ENCODE measurements around the gene MIEN1.
"Not testable (repeated sequence)": the region's sequence is repeated elsewhere in the genome, so short reads cannot be mapped to it uniquely, and the experiment has no call there.

Gene MIEN1

GRCh38 chr17:39753514-39754160, 23.3 kb upstream of the MIEN1 start:
- peak overlapping the region; percentile 65 for H3K4me3 Mint-ChIP-seq

GRCh38 chr17:39752241-39752881, 22.0 kb upstream of the MIEN1 start:
- peaks cover 15% of the 10 kb centered on the region for H3K36me3 Mint-ChIP-seq (ENCODE audit: insufficient read depth)
- H3K4me1 Mint-ChIP-seq = peaks cover 40% of the 10 kb centered on the region

More at GRCh38 chr17:39753514-39754160, 23.3 kb upstream of the MIEN1 start:
- ATAC-seq (replicated peaks; ENCODE audit: extremely low read depth, poor library complexity, severe bottlenecking) (peak; percentile 11), DNase-seq (ENCODE audit: low spot score in 2 of 2) (peak in 1 of 2 donors; percentile 31)
- Mint-ChIP-seq H3K4me1 (peaks cover 53% of the 10 kb centered on the region), H3K27me3 (no peaks in the 10 kb centered on the region), H3K36me3 (ENCODE audit: insufficient read depth) (peaks cover 15% of the 10 kb centered on the region), H3K9me3 (no peaks in the 10 kb centered on the region), H3K27ac (ENCODE audit: low read depth) (peak overlapping the region; percentile 93)

GRCh38 chr17:39751637-39752036, 21.3 kb upstream of the MIEN1 start:
- H3K36me3 Mint-ChIP-seq (ENCODE audit: insufficient read depth) = peaks cover 13% of the 10 kb centered on the region
- no peaks in the 10 kb centered on the region for H3K9me3 Mint-ChIP-seq
- no peak overlapping the region for H3K4me3 Mint-ChIP-seq
- no peak for DNase-seq (ENCODE audit: low spot score in 2 of 2)
- no peaks in the 10 kb centered on the region for H3K27me3 Mint-ChIP-seq
- no peak for ATAC-seq (replicated peaks; ENCODE audit: extremely low read depth, poor library complexity, severe bottlenecking)
- no peak overlapping the region for H3K27ac Mint-ChIP-seq (ENCODE audit: low read depth)
- peaks cover 35% of the 10 kb centered on the region for H3K4me1 Mint-ChIP-seq

More at GRCh38 chr17:39752241-39752881, 22.0 kb upstream of the MIEN1 start:
- ATAC-seq (replicated peaks; ENCODE audit: extremely low read depth, poor library complexity, severe bottlenecking) (no peak), DNase-seq (ENCODE audit: low spot score in 2 of 2) (no peak)
- Mint-ChIP-seq H3K9me3 (no peaks in the 10 kb centered on the region), H3K27me3 (no peaks in the 10 kb centered on the region), H3K4me3 (peak overlapping the region; percentile 65), H3K27ac (ENCODE audit: low read depth) (peak overlapping the region; percentile 93)

GRCh38 chr17:39751016-39751543, 20.7 kb upstream of the MIEN1 start:
- Mint-ChIP-seq H3K27ac (ENCODE audit: low read depth) (no peak overlapping the region), H3K4me3 (no peak overlapping the region), H3K36me3 (ENCODE audit: insufficient read depth) (peaks cover 8% of the 10 kb centered on the region), H3K4me1 (peaks cover 30% of the 10 kb centered on the region), H3K9me3 (no peaks in the 10 kb centered on the region), H3K27me3 (no peaks in the 10 kb centered on the region)
- DNase-seq (ENCODE audit: low spot score in 2 of 2) (no peak), ATAC-seq (replicated peaks; ENCODE audit: extremely low read depth, poor library complexity, severe bottlenecking) (no peak)

GRCh38 chr17:39750131-39751015, 20.0 kb upstream of the MIEN1 start:
- H3K27me3 Mint-ChIP-seq = no peaks in the 10 kb centered on the region
- peaks cover 22% of the 10 kb centered on the region for H3K4me1 Mint-ChIP-seq
- ATAC-seq (replicated peaks; ENCODE audit: extremely low read depth, poor library complexity, severe bottlenecking) (no peak), DNase-seq (ENCODE audit: low spot score in 2 of 2) (no peak)
- H3K27ac Mint-ChIP-seq (ENCODE audit: low read depth) = no peak overlapping the region
- H3K4me3 Mint-ChIP-seq = no peak overlapping the region
- H3K36me3 Mint-ChIP-seq (ENCODE audit: insufficient read depth) = peaks cover 6% of the 10 kb centered on the region
- no peaks in the 10 kb centered on the region for H3K9me3 Mint-ChIP-seq

GRCh38 chr17:39748444-39749034, 18.2 kb upstream of the MIEN1 start:
- not testable (repeated sequence) for H3K4me3 Mint-ChIP-seq; ATAC-seq (replicated peaks; ENCODE audit: extremely low read depth, poor library complexity, severe bottlenecking); H3K27me3 Mint-ChIP-seq; DNase-seq (ENCODE audit: low spot score in 2 of 2); H3K27ac Mint-ChIP-seq (ENCODE audit: low read depth); H3K9me3 Mint-ChIP-seq; H3K36me3 Mint-ChIP-seq (ENCODE audit: insufficient read depth)
- H3K4me1 Mint-ChIP-seq = peaks cover 14% of the 10 kb centered on the region

GRCh38 chr17:39747745-39748144, 17.4 kb upstream of the MIEN1 start:
- H3K9me3 Mint-ChIP-seq = no peaks in the 10 kb centered on the region
- no peak overlapping the region for H3K27ac Mint-ChIP-seq (ENCODE audit: low read depth)
- no peak for DNase-seq (ENCODE audit: low spot score in 2 of 2)

GRCh38 chr17:39746145-39746461, 15.8 kb upstream of the MIEN1 start:
- DNase-seq (ENCODE audit: low spot score in 2 of 2) (no peak), ATAC-seq (replicated peaks; ENCODE audit: extremely low read depth, poor library complexity, severe bottlenecking) (no peak)
- no peak overlapping the region for H3K27ac Mint-ChIP-seq (ENCODE audit: low read depth)
- H3K4me1 Mint-ChIP-seq = no peaks in the 10 kb centered on the region
- H3K9me3 Mint-ChIP-seq = no peaks in the 10 kb centered on the region
- H3K4me3 Mint-ChIP-seq = no peak overlapping the region
- H3K27me3 Mint-ChIP-seq = peaks cover 23% of the 10 kb centered on the region
- peaks cover 2% of the 10 kb centered on the region for H3K36me3 Mint-ChIP-seq (ENCODE audit: insufficient read depth)

More at GRCh38 chr17:39747745-39748144, 17.4 kb upstream of the MIEN1 start:
- peaks cover 13% of the 10 kb centered on the region for H3K27me3 Mint-ChIP-seq
- H3K36me3 Mint-ChIP-seq (ENCODE audit: insufficient read depth) = peaks cover 2% of the 10 kb centered on the region
- ATAC-seq (replicated peaks; ENCODE audit: extremely low read depth, poor library complexity, severe bottlenecking) = no peak
- no peak overlapping the region for H3K4me3 Mint-ChIP-seq
- H3K4me1 Mint-ChIP-seq = peaks cover 7% of the 10 kb centered on the region

- peaks cover 29% of the 10 kb centered on the region for H3K27me3 Mint-ChIP-seq
- H3K36me3 Mint-ChIP-seq (ENCODE audit: insufficient read depth) = peaks cover 2% of the 10 kb centered on the region
- ATAC-seq (replicated peaks; ENCODE audit: extremely low read depth, poor library complexity, severe bottlenecking) (no peak), DNase-seq (ENCODE audit: low spot score in 2 of 2) (no peak)
- no peak overlapping the region for H3K4me3 Mint-ChIP-seq
- H3K9me3 Mint-ChIP-seq = no peaks in the 10 kb centered on the region
- no peaks in the 10 kb centered on the region for H3K4me1 Mint-ChIP-seq
- no peak overlapping the region for H3K27ac Mint-ChIP-seq (ENCODE audit: low read depth)
Observed at GRCh38 chr17:39745335-39746144, 15.2 kb upstream of the MIEN1 start.

GRCh38 chr17:39744836-39745215, 14.5 kb upstream of the MIEN1 start:
- no peak for DNase-seq (ENCODE audit: low spot score in 2 of 2)
- Mint-ChIP-seq H3K4me1 (no peaks in the 10 kb centered on the region), H3K4me3 (no peak overlapping the region), H3K27me3 (peaks cover 36% of the 10 kb centered on the region), H3K27ac (ENCODE audit: low read depth) (no peak overlapping the region), H3K9me3 (no peaks in the 10 kb centered on the region), H3K36me3 (ENCODE audit: insufficient read depth) (peaks cover 2% of the 10 kb centered on the region)
- no peak for ATAC-seq (replicated peaks; ENCODE audit: extremely low read depth, poor library complexity, severe bottlenecking)

- Mint-ChIP-seq H3K27me3 (peaks cover 42% of the 10 kb centered on the region), H3K4me3 (no peak overlapping the region), H3K9me3 (no peaks in the 10 kb centered on the region), H3K36me3 (ENCODE audit: insufficient read depth) (no peaks in the 10 kb centered on the region), H3K4me1 (peaks cover 1% of the 10 kb centered on the region), H3K27ac (ENCODE audit: low read depth) (no peak overlapping the region)
- DNase-seq (ENCODE audit: low spot score in 2 of 2) (no peak), ATAC-seq (replicated peaks; ENCODE audit: extremely low read depth, poor library complexity, severe bottlenecking) (no peak)
Observed at GRCh38 chr17:39744075-39744835, 13.9 kb upstream of the MIEN1 start.

Data from central memory CD8-positive, alpha-beta T cell (primary cell).